ENCODE results near the gene TSPAN16. TPM values are rescaled to one million over a fixed set of nuclear protein-coding genes. Genes with fewer than 3 reads are reported as not detected.

The TSPAN16 gene
- total RNA-seq, 1 experiment from 2014 or later, result not detected

DNA sequence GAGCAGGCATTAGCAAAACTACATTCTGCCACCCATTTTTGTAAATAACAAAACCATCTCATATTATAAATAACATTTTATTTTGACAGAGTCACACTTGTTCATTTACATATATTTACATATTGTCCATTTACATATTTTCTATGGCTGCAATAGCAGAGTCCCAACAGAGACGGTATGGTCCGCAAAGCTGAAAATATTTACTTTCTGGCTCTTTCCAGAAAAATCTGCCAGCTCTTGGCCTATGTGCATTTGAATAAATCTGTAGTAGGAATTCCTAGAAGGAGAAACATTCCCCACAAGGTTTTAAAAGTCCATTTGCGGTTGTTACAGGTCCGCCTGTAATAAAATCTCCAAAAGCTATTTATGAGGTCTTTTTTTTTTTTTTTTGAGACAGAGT, 5.7 kb upstream of the TSPAN16 start:
- H3K4me3 ChIP-seq (ENCODE audit: low read depth, low read length, poor library complexity, severe bottlenecking), result no peak overlapping the region
- no peaks in the 10 kb centered on the region for H3K36me3 ChIP-seq (ENCODE audit: insufficient read depth, low read length, poor library complexity, severe bottlenecking)
- no TSS peak for BruUV-seq (replicated peaks)
- intact Hi-C loops (cut with micrococcal nuclease; ENCODE audit: unreplicated experiment), result loop anchor here (5.0 to 10.0 kb wide), 3 partner anchors 92 to 295 kb away; partner anchors contain the start of gene EPOR
- CTCF ChIA-PET, result interaction anchor here (0.5 to 0.6 kb wide), 3 partner anchors 35 to 91 kb away, joined by 3 read pairs; no protein-coding TSS in a partner anchor
- TF ChIP-seq, protein P1, sequence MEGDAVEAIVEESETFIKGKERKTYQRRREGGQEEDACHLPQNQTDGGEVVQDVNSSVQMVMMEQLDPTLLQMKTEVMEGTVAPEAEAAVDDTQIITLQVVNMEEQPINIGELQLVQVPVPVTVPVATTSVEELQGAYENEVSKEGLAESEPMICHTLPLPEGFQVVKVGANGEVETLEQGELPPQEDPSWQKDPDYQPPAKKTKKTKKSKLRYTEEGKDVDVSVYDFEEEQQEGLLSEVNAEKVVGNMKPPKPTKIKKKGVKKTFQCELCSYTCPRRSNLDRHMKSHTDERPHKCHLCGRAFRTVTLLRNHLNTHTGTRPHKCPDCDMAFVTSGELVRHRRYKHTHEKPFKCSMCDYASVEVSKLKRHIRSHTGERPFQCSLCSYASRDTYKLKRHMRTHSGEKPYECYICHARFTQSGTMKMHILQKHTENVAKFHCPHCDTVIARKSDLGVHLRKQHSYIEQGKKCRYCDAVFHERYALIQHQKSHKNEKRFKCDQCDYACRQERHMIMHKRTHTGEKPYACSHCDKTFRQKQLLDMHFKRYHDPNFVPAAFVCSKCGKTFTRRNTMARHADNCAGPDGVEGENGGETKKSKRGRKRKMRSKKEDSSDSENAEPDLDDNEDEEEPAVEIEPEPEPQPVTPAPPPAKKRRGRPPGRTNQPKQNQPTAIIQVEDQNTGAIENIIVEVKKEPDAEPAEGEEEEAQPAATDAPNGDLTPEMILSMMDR (conservative IDR thresholded peaks at IDR 0.05; ENCODE audit: low read depth, low read length), result no peak
- TF ChIP-seq EZH2 (IDR thresholded peaks at IDR 0.05; ENCODE audit: borderline replicate concordance, low read depth, low read length, poor library complexity, severe bottlenecking), result no peak
- H3K27me3 ChIP-seq (replicated peaks; ENCODE audit: insufficient read depth, low read depth, low read length, poor library complexity), result no peaks in the 10 kb centered on the region
- H3K4me1 ChIP-seq (ENCODE audit: insufficient read depth, low read length, poor library complexity, severe bottlenecking), result peaks cover 4% of the 10 kb centered on the region
- DNase-seq (ENCODE audit: low spot score), result no peak
- no peaks in the 10 kb centered on the region for H3K9me3 ChIP-seq (ENCODE audit: low read depth, low read length, poor library complexity, severe bottlenecking)
- H3K27ac ChIP-seq (ENCODE audit: low read depth, low read length, poor library complexity, severe bottlenecking), result no peak overlapping the region
- POLR2A ChIA-PET (ENCODE audit: low non-redundant PET), result no interaction called here

DNA sequence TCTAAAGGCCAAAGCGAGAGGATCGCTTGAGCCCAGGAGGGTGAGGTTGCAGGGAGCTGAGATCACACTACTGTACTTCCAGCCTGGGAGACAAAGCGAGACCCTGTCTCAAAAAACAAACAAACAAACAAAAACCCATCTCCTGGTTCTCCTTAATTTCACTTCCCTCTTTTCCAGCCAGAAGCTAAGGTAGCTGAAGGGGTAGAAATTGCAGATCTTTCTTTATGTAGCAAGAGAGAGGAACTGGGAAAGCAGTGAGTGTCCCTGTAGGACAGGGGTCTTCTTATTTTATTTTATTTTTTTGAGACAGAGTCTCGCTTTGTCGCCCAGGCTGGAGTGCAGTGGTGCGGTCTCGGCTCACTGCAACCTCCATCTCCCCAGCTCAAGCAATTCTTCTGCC, 4.5 kb upstream of the TSPAN16 start:
- CTCF ChIA-PET, result no interaction called here
- intact Hi-C loops (cut with micrococcal nuclease; ENCODE audit: unreplicated experiment), result loop anchor here (5.0 to 10.0 kb wide), 3 partner anchors 91 to 293 kb away; partner anchors contain the start of gene EPOR
- BruUV-seq (replicated peaks), result no TSS peak
- Histone ChIP-seq H3K4me3 (ENCODE audit: low read depth, low read length, poor library complexity, severe bottlenecking) (no peak overlapping the region), H3K27me3 (replicated peaks; ENCODE audit: insufficient read depth, low read depth, low read length, poor library complexity) (no peaks in the 10 kb centered on the region), H3K27ac (ENCODE audit: low read depth, low read length, poor library complexity, severe bottlenecking) (no peak overlapping the region), H3K9me3 (ENCODE audit: low read depth, low read length, poor library complexity, severe bottlenecking) (no peaks in the 10 kb centered on the region), H3K36me3 (ENCODE audit: insufficient read depth, low read length, poor library complexity, severe bottlenecking) (no peaks in the 10 kb centered on the region), H3K4me1 (ENCODE audit: insufficient read depth, low read length, poor library complexity, severe bottlenecking) (no peaks in the 10 kb centered on the region)
- no peak for TF ChIP-seq EZH2 (IDR thresholded peaks at IDR 0.05; ENCODE audit: borderline replicate concordance, low read depth, low read length, poor library complexity, severe bottlenecking)
- TF ChIP-seq, protein P1 (conservative IDR thresholded peaks at IDR 0.05; ENCODE audit: low read depth, low read length), result no peak
- POLR2A ChIA-PET (ENCODE audit: low non-redundant PET), result no interaction called here
- no peak for DNase-seq (ENCODE audit: low spot score)

DNA sequence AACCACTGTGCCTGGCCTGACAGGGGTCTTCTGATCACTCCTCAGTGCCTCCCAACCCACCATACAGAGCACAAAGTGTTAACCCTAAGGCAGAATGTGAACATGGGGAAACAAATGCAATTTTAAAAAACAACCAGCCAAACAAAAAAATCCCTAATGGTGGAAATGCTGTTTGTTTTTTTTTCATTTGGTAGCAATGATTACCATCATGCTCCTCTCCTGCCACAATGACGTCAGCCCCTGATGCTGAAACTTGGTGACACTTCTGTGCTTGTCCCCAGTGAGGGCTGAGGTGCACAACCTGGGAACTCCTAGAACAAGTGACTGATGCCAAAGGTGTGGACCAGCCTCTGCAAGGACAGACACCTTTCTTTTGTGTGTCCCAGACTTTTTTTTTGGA, 4.0 kb upstream of the TSPAN16 start:
- intact Hi-C loops (cut with micrococcal nuclease; ENCODE audit: unreplicated experiment), result loop anchor here (5.0 to 10.0 kb wide), 3 partner anchors 90 to 293 kb away; partner anchors contain the start of gene EPOR
- CTCF ChIA-PET, result interaction anchor here (0.7 kb wide), 1 partner anchor 158 kb away, joined by 8 read pairs; no protein-coding TSS in a partner anchor
- POLR2A ChIA-PET (ENCODE audit: low non-redundant PET), result no interaction called here
- H3K4me1 ChIP-seq (ENCODE audit: insufficient read depth, low read length, poor library complexity, severe bottlenecking), result no peaks in the 10 kb centered on the region
- H3K27ac ChIP-seq (ENCODE audit: low read depth, low read length, poor library complexity, severe bottlenecking), result no peak overlapping the region
- TF ChIP-seq EZH2 (IDR thresholded peaks at IDR 0.05; ENCODE audit: borderline replicate concordance, low read depth, low read length, poor library complexity, severe bottlenecking), result no peak
- TF ChIP-seq, protein P1 (conservative IDR thresholded peaks at IDR 0.05; ENCODE audit: low read depth, low read length), result no peak
- no peak for DNase-seq (ENCODE audit: low spot score)
- no peaks in the 10 kb centered on the region for H3K9me3 ChIP-seq (ENCODE audit: low read depth, low read length, poor library complexity, severe bottlenecking)
- BruUV-seq (replicated peaks), result no TSS peak
- H3K4me3 ChIP-seq (ENCODE audit: low read depth, low read length, poor library complexity, severe bottlenecking), result no peak overlapping the region
- no peaks in the 10 kb centered on the region for H3K36me3 ChIP-seq (ENCODE audit: insufficient read depth, low read length, poor library complexity, severe bottlenecking)
- no peaks in the 10 kb centered on the region for H3K27me3 ChIP-seq (replicated peaks; ENCODE audit: insufficient read depth, low read depth, low read length, poor library complexity)
